Stimulated activated naive CD4-positive, alpha-beta T cell (primary cell): Measurements from ENCODE around the gene POPDC2.
"Not testable (repeated sequence)": the region's sequence is repeated elsewhere in the genome, so short reads cannot be mapped to it uniquely, and the experiment has no call there.

Experiments used
- DNase-seq, 6 experiments: peaks; one replicate each; lab custom pipeline; 2025; lab: John Stamatoyannopoulos, UW

The POPDC2 gene

GRCh38 chr3:119613201-119613600 is 47.2 kb downstream of the POPDC2 start:
- DNase-seq, result no peak

GRCh38 chr3:119611664-119612063 is 48.7 kb downstream of the POPDC2 start:
- no peak for DNase-seq

GRCh38 chr3:119609301-119609700 is 51.1 kb downstream of the POPDC2 start:
- no peak for DNase-seq

- DNase-seq, result no peak
Observed at GRCh38 chr3:119608405-119609000, 51.9 kb downstream of the POPDC2 start.

GRCh38 chr3:119604878-119605277 is 55.5 kb downstream of the POPDC2 start:
- no peak for DNase-seq

- no peak for DNase-seq
Observed at GRCh38 chr3:119602676-119603075, 57.7 kb downstream of the POPDC2 start.

- DNase-seq, result no peak
Observed at GRCh38 chr3:119601154-119601553, 59.2 kb downstream of the POPDC2 start.

GRCh38 chr3:119600732-119601131 is 59.7 kb downstream of the POPDC2 start:
- DNase-seq, result no peak

- no peak for DNase-seq
Observed at GRCh38 chr3:119599558-119600174, 60.7 kb downstream of the POPDC2 start.

GRCh38 chr3:119598410-119599098 is 61.8 kb downstream of the POPDC2 start:
- no peak for DNase-seq

GRCh38 chr3:119597548-119598288 is 62.7 kb downstream of the POPDC2 start, which contains the start of gene PLA1A:
Gene PLA1A (plus strand): TSS chr3:119597885. CDS start chr3:119597914, 29 bp downstream.
- no peak for DNase-seq

- DNase-seq, result no peak
Observed at GRCh38 chr3:119596398-119596797, 64.0 kb downstream of the POPDC2 start.

- no peak for DNase-seq
Observed at GRCh38 chr3:119595639-119596334, 64.6 kb downstream of the POPDC2 start.

- not testable (repeated sequence) for DNase-seq
Observed at GRCh38 chr3:119594929-119595328, 65.5 kb downstream of the POPDC2 start.

GRCh38 chr3:119594066-119594465 is 66.3 kb downstream of the POPDC2 start:
- no peak for DNase-seq

GRCh38 chr3:119592861-119593260 is 67.5 kb downstream of the POPDC2 start:
- DNase-seq, result no peak
